ENCODE results near the gene HDAC4. TPM values are rescaled to one million over a fixed set of nuclear protein-coding genes. Genes with fewer than 3 reads are reported as not detected.

The HDAC4 gene
- total and polyA plus RNA-seq, 7 donors: 7.9 to 329 (median 129) TPM

DNA sequence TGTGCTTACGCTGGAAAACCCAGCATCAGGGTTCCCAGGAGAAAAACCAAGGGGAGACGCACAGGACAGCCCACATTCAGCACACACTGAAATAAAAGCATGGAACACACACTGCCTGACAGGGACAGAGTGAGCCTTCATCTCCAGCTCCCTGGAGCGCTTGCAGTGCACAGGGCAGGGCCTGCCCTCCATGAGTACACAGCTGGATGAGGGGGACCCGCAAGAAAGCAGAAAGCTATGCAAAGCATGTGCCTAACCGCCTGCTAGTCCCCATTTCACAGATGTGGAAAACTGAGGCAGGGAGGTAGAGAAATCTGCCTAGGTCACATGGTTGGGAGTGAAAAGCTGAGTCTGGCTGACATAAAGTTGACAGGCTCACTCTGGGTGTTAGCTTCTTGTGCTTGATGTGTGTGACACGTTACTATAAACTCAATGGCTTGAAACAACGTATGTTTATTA lies 187.1 kb downstream of the HDAC4 start:
- Histone ChIP-seq H3K36me3 (ENCODE audit: insufficient read depth in 1 of 2, low read depth in 1 of 2) (no peaks in the 10 kb centered on the region), H3K27ac (peak overlapping the region; percentile 52), H3K27me3 (ENCODE audit: insufficient read depth in 3 of 3, low read length in 2 of 3) (no peaks in the 10 kb centered on the region), H3K4me3 (no peak overlapping the region), H3K4me1 (peaks cover 86% of the 10 kb centered on the region), H3K9me3 (no peaks in the 10 kb centered on the region)
- intact Hi-C loops (cut with DNase I): loop anchor here in 1 of 2 donors (1.0 kb wide), 1 partner anchor 7 kb away; no protein-coding TSS in a partner anchor
- DNase-seq: no peak
- WGBS, 3 donors: 90 to 91% (median 90%) methylated on average over 7 of the region's 7 CpGs
- ATAC-seq: no peak
- TF ChIP-seq, protein P1, sequence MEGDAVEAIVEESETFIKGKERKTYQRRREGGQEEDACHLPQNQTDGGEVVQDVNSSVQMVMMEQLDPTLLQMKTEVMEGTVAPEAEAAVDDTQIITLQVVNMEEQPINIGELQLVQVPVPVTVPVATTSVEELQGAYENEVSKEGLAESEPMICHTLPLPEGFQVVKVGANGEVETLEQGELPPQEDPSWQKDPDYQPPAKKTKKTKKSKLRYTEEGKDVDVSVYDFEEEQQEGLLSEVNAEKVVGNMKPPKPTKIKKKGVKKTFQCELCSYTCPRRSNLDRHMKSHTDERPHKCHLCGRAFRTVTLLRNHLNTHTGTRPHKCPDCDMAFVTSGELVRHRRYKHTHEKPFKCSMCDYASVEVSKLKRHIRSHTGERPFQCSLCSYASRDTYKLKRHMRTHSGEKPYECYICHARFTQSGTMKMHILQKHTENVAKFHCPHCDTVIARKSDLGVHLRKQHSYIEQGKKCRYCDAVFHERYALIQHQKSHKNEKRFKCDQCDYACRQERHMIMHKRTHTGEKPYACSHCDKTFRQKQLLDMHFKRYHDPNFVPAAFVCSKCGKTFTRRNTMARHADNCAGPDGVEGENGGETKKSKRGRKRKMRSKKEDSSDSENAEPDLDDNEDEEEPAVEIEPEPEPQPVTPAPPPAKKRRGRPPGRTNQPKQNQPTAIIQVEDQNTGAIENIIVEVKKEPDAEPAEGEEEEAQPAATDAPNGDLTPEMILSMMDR (IDR thresholded peaks at IDR 0.05): no peak

DNA sequence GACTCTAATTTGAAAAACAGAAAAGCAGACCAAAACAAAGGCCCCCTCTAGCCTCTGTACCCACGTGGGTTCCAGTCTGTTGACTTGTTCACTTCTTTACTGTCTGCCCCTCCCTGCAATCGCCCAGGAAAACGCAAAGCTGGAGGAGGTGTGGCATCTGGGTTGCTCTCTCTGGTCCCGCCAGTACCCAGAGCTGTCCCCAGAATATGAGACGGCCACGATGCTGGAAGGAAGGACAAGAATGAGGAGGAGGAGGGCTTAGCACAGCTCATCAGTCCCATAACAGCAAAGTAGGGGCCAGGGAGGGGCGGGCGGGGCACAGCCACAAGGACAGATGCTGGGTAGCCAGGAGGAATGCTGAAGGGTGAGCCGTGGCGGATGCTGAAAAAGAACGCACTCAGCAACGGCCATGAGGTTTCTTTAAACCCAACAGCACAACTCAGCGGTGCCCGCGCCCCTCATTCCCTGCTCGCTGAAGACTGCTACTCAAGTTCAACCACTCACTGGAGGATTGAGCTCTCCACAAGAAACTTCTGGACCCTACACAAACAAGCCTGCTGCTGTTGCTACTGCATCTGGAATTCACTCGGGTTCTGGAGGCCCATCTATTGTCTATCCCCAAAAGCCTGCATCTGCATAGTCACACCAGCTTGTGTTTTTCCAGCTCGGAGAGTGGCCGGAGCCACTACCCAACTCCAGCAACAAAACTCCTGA lies 187.7 kb downstream of the HDAC4 start:
- intact Hi-C loops (cut with DNase I): no loop called here
- WGBS, 3 donors: 66 to 73% (median 67%) methylated on average over 19 of the region's 19 CpGs
- peaks cover 91% of the 10 kb centered on the region for H3K4me1 ChIP-seq
- H3K27ac ChIP-seq: peak overlapping the region; percentile 61
- ATAC-seq: peak in 3 of 4 donors; percentile 4 to 51 (median 33)
- no peaks in the 10 kb centered on the region for H3K27me3 ChIP-seq (ENCODE audit: insufficient read depth in 3 of 3, low read length in 2 of 3)
- H3K9me3 ChIP-seq: no peaks in the 10 kb centered on the region
- TF ChIP-seq, protein P1 (IDR thresholded peaks at IDR 0.05): no peak
- H3K36me3 ChIP-seq (ENCODE audit: insufficient read depth in 1 of 2, low read depth in 1 of 2): no peaks in the 10 kb centered on the region
- DNase-seq: peak in 1 of 2 donors; percentile 26
- no peak overlapping the region for H3K4me3 ChIP-seq

DNA sequence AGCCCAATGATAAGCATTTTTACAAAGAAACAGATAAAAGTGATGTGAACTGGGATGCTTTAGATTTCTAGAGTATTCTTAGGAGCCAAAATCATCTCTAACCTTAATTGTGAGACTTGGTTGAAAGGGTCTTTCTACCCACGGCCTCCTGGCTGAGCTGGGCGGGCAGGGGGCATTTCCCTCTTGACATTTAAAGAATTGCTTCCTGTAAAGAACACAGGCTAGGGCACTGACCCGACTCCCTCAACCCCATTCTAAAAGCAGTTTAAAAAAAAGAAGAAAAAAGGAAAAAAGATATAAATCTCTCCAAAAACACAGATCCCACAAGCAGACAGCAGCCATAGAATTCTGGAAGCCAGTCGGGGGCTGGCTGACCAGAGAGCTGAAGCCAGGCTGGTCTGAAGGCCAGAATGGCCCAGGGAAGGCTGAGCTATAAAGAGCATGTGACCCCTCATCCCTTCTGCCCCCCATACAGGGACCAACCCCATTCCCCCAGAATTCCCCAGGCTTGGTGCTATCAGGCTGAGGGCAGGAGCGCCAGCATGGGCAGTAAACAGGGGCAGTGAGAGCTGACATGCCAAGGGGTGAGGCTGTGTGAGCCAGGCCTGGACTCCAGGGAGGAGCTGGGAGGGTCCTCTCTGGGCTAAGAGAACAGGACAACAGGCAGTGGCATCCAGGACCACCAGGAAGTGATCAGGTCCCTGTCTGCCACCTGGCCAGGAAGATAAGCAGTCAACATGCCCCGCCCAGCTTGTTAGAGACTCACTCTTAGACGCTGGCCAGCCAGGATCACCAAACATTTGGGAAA lies 188.5 kb downstream of the HDAC4 start:
- TF ChIP-seq, protein P1 (IDR thresholded peaks at IDR 0.05): no peak
- ATAC-seq: peak in 2 of 4 donors; percentile 17 to 18
- H3K4me1 ChIP-seq: peaks cover 90% of the 10 kb centered on the region
- intact Hi-C loops (cut with DNase I): no loop called here
- no peaks in the 10 kb centered on the region for H3K36me3 ChIP-seq (ENCODE audit: insufficient read depth in 1 of 2, low read depth in 1 of 2)
- H3K27ac ChIP-seq: peak overlapping the region; percentile 61
- 75 to 84% (median 82%) methylated on average over 7 of the region's 7 CpGs for WGBS, 3 donors
- no peak for DNase-seq
- no peaks in the 10 kb centered on the region for H3K27me3 ChIP-seq (ENCODE audit: insufficient read depth in 3 of 3, low read length in 2 of 3)
- H3K4me3 ChIP-seq: no peak overlapping the region
- no peaks in the 10 kb centered on the region for H3K9me3 ChIP-seq

DNA sequence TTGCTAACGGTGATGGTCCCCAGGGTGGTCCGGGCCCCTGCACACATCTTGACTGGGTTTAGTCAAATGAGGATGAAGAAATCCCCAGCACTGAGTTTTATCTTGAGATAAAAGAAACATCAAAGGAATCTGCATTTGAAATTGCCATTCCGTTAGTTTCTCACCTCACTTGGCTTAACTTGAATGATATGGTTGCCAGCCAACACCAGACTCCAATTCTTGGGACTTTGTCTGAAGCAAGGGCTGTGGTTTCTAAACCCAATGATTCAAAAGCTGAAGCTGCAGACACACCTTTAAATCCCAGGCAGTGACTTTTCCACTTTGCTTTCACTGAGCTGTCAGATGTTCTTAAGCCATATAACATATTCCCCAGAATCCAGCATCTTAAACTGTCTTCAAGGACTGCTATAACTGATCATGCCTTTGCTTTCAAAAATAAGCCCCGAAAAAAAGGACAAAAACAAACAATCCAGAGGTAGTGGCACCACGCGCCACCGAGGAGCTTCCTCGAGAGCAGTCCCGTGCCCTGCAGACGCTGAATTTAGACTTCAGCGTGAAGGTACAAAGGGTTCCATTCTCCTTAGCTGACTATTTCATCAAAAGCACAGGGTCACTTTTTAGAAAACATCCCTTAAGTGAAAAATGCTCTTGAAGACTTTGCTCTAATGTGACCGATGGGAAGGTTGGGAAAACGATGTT lies 189.3 kb downstream of the HDAC4 start:
- H3K36me3 ChIP-seq (ENCODE audit: insufficient read depth in 1 of 2, low read depth in 1 of 2): no peaks in the 10 kb centered on the region
- 66 to 90% (median 70%) methylated on average over 13 of the region's 13 CpGs for WGBS, 3 donors
- no peaks in the 10 kb centered on the region for H3K27me3 ChIP-seq (ENCODE audit: insufficient read depth in 3 of 3, low read length in 2 of 3)
- no peak for DNase-seq
- no peaks in the 10 kb centered on the region for H3K9me3 ChIP-seq
- intact Hi-C loops (cut with DNase I): no loop called here
- no peak overlapping the region for H3K4me3 ChIP-seq
- H3K27ac ChIP-seq: peak overlapping the region; percentile 61
- H3K4me1 ChIP-seq: peaks cover 82% of the 10 kb centered on the region
- peak in 1 of 4 donors; percentile 51 for ATAC-seq
- TF ChIP-seq, protein P1 (IDR thresholded peaks at IDR 0.05): no peak

Data from psoas muscle (tissue), 8 donors.